Posterior cingulate gyrus (tissue), 11 donors: ENCODE data around the gene GPI.
"Not testable (repeated sequence)": the region's sequence is repeated elsewhere in the genome, so short reads cannot be mapped to it uniquely, and the experiment has no call there.

Experiments used
- DNase-seq, 10 donors: peaks; one replicate each; pipeline versions ENCODE4 v3.0.0 to v3.0.0-alpha.2; 2020 to 2021; ENCODE audit warnings: mixed read lengths in 3 of 10
- intact Hi-C: fragments of 100-400 bp; cut with DNase I; formaldehyde crosslinking; loops from one replicate; pipeline ENCODE4 v1.15.1; 2023

The GPI gene

GRCh38 chr19:34364830-34365462 is at the start of gene GPI:
TSS of gene GPI (plus strand) at chr19:34365196. CDS start at chr19:34365267, 71 bp downstream.
- intact Hi-C loops = loop anchor here (10.0 kb wide), 1 partner anchor 60 kb away; the partner anchor contains the start of gene UBA2
- peak; percentile 38 to 94 (median 62) for DNase-seq

GRCh38 chr19:34316247-34316646 is 48.7 kb upstream of the GPI start:
- intact Hi-C loops = no loop called here
- no peak for DNase-seq

- DNase-seq = no peak
- intact Hi-C loops = no loop called here
Measured at GRCh38 chr19:34316741-34317301, 48.2 kb upstream of the GPI start.

- DNase-seq = peak in 1 of 10 donors; percentile 13
- intact Hi-C loops = no loop called here
Measured at GRCh38 chr19:34317311-34317927, 47.6 kb upstream of the GPI start.

- DNase-seq = no peak
- intact Hi-C loops = no loop called here
Measured at GRCh38 chr19:34319230-34319585, 45.8 kb upstream of the GPI start.

- intact Hi-C loops = no loop called here
- DNase-seq = no peak
Measured at GRCh38 chr19:34319785-34320184, 45.2 kb upstream of the GPI start.

GRCh38 chr19:34320277-34320676 is 44.7 kb upstream of the GPI start:
- peak in 2 of 10 donors; percentile 30 to 88 for DNase-seq
- intact Hi-C loops = no loop called here

- intact Hi-C loops = no loop called here
- no peak for DNase-seq
Measured at GRCh38 chr19:34321735-34322134, 43.3 kb upstream of the GPI start.

GRCh38 chr19:34323433-34324204 is 41.4 kb upstream of the GPI start:
- intact Hi-C loops = no loop called here
- DNase-seq = no peak

GRCh38 chr19:34324320-34324719 is 40.7 kb upstream of the GPI start:
- no peak for DNase-seq
- intact Hi-C loops = no loop called here

- intact Hi-C loops = no loop called here
- DNase-seq = no peak
Measured at GRCh38 chr19:34325181-34325580, 39.8 kb upstream of the GPI start.

GRCh38 chr19:34325981-34326787 is 38.8 kb upstream of the GPI start:
- no peak for DNase-seq
- intact Hi-C loops = no loop called here

- intact Hi-C loops = no loop called here
- no peak for DNase-seq
Measured at GRCh38 chr19:34327851-34328250, 37.1 kb upstream of the GPI start.

- no peak for DNase-seq
- intact Hi-C loops = no loop called here
Measured at GRCh38 chr19:34328982-34329381, 36.0 kb upstream of the GPI start.

- no peak for DNase-seq
- intact Hi-C loops = loop anchor here (10.0 kb wide), 1 partner anchor 75 kb away; the partner anchor contains the start of gene GARRE1
Measured at GRCh38 chr19:34330116-34330515, 34.9 kb upstream of the GPI start.

- intact Hi-C loops = loop anchor here (10.0 kb wide), 1 partner anchor 76 kb away; the partner anchor contains the start of gene GARRE1
- not testable (repeated sequence) for DNase-seq
Measured at GRCh38 chr19:34330596-34330995, 34.4 kb upstream of the GPI start.

GRCh38 chr19:34331596-34331995 is 33.4 kb upstream of the GPI start:
- not testable (repeated sequence) for DNase-seq
- intact Hi-C loops = loop anchor here (10.0 kb wide), 1 partner anchor 77 kb away; the partner anchor contains the start of gene GARRE1

GRCh38 chr19:34332027-34332760 is 32.8 kb upstream of the GPI start:
- no peak for DNase-seq
- intact Hi-C loops = loop anchor here (10.0 kb wide), 1 partner anchor 77 kb away; the partner anchor contains the start of gene GARRE1

- intact Hi-C loops = loop anchor here (5.0 to 10.0 kb wide), 2 partner anchors 81 to 164 kb away; partner anchors contain the start of genes GARRE1 and LSM14A
- DNase-seq = peak in 1 of 10 donors; percentile 9
Measured at GRCh38 chr19:34335914-34336313, 29.1 kb upstream of the GPI start.
